Inferior parietal cortex (tissue), 1 donor: ENCODE measurements around the gene INTS6.
"Not testable (repeated sequence)": the region's sequence is repeated elsewhere in the genome, so short reads cannot be mapped to it uniquely, and the experiment has no call there.

Experiments used
- DNase-seq: peaks from one replicate; pipeline ENCODE4 v3.0.0-alpha.2; 2016; ENCODE audit errors: extremely low spot score

Gene INTS6

GRCh38 chr13:51453959-51454703 lies 1.3 kb upstream of the INTS6 start:
- DNase-seq, result no peak

DNA sequence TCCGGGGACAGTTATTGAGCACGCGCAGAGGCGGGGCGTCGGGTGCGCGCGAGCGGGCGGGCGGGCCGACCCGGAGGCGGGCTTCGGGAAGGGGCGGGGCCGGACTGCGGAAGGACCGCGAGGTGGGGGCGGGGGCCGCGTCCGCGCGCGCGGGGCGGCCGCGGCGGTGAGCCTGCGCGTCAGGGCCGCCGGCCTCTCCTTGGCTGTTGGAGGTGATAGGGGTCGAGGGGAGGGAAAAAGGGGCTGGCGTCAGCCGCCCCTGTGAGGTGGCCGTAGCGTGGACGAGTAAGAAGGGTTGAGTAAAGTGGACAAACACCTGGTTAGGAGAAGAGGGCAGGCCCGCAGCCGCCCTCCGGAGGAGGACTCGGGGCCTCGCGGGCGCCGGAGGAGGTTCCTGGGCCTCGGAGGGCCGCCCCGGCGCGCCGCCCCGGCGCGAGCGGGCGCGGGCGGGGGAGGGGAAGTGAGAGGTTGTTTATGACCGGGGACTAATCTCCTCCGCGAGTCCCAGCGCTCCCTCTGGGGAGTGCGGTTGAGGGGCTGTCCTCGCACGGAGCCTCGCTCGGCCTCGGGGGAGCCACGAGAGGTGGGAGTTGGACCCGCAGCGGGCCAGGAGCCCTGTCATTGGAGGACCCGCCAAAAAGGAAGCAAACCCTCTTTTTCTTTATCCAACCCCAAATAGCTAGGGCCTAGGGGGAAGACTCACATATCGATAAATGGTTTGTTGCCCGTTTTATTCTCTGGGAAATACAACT lies 547 bp upstream of the INTS6 start:
- DNase-seq, result peak; percentile 72

DNA sequence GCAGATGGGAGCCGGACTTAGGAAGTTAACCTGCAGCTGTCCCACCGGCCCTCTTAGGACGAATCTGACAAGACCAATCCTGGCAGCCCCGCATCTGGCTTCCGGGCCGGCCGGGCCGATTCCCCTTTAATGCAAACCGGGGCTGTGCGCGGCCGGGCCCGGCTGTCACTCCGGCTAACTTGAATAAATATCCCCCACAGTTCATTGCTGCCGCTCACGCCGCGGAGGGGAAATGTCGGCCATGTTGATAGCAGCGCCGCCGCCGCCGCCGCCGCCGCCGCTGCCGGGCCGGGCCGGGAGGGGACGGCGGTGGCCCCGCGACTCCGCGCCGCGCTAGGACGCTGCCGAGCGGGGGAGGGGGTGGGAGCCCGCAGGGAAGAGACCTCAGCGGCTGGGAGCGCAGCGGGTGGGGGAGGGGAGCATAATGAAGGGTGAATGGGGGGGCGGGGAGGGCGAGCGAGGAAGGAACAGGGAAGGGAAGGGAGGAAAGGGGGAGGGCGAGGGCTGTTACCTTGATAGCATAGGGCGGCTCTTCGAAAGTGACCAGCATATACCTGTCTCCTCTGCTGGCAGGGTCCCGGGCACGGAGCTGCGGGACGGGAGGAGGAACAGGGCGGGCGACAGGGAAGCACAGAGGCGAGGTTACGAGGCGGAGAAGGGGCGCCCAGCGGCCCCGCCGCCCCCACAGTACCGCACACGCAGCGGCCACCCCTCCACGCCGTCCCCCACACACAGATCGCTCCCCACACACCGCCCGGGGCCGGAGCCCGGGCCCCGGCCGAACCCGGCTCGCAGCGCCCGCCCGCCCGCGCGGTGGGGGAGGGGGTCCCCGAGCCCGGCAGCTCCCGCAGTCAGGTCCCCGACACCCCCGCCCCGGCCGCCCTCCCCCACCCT lies 1.1 kb downstream of the INTS6 start:
- DNase-seq, result peak; percentile 39

DNA sequence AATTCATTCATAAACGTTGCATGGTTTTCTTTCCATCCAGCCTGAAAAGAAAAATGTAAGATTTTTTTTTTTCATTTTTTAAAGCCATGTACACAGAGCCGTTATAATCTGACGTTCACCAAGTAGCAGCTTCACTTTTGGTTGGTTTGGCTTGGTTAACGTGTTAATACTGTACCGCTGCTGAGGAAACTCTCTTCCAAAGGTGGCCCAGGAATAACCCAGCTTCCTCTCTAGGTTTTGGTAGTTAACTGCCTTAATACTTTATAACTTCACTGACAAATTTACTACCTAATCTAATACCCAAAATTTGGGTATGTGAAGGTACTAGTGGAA lies 1.7 kb downstream of the INTS6 start:
- peak; percentile 60 for DNase-seq

- DNase-seq, result no peak
Observed at GRCh38 chr13:51449018-51449417, 3.8 kb downstream of the INTS6 start.

- DNase-seq, result peak; percentile 47
Observed at GRCh38 chr13:51444922-51445321, 7.9 kb downstream of the INTS6 start.

DNA sequence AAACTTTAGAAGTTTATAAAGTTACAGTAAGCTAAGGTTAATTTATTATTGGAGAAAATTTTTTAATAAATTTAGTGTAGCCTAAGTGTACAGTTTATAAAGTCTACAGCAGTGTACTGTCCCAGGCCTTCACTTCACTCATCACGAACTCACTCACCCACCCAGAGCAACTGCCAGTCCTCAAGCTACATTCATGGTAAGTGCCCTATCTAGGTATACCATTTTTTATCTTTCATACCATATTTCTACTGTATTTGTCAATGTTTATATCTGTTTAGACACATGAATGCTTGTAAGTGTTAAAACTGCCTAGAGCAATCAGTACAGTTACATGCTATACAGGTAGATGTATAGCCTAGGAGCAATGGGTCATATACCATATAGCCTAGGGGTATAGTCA lies 12.5 kb downstream of the INTS6 start:
- no peak for DNase-seq

DNA sequence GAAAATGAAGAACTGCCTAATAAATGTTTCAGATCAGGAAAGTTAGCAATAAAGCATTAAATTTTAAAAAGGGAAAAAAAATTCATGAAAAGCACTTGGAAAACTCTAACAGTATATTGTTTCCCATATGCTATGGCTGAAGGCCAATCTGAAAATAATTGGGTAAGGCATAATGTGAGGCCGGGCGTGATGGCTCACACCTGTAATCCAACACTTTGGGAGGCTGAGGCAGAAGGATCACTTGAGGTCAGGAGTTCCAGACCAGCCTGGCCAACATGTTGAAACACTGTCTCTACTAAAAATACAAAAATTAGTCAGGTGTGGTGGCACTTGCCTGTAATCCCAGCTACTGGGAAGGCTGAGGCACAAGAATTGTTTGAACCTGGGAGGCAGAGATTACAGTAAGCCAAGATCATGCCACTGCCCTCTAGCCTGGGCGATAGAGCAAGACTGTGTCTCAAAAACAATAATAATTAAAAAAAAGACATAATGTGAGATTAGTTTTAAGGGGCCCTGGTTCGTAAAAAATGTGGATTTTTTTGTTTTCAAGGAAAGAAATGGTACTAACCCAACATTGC lies 15.2 kb downstream of the INTS6 start:
- DNase-seq, result no peak

- DNase-seq, result no peak
Observed at GRCh38 chr13:51435002-51435578, 17.7 kb downstream of the INTS6 start.

GRCh38 chr13:51432576-51432975 lies 20.3 kb downstream of the INTS6 start:
- no peak for DNase-seq

DNA sequence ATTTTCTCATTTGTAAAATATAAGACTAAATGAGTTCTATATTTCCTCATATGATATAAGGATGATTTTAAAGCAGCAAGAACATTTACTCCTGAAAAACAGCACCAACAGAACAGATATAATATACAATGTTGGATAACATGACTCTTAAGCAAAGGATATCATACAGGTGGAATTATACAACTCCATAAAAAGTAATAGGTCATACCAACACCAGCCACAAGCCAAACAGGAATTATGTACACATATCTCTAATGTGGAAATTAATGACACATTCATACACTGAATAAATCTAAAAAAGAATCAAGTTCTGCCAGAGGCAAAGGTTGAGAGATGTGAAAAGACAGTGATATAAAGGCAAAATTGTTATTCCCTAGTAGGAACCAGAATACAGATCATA lies 25.9 kb downstream of the INTS6 start:
- DNase-seq, result no peak

DNA sequence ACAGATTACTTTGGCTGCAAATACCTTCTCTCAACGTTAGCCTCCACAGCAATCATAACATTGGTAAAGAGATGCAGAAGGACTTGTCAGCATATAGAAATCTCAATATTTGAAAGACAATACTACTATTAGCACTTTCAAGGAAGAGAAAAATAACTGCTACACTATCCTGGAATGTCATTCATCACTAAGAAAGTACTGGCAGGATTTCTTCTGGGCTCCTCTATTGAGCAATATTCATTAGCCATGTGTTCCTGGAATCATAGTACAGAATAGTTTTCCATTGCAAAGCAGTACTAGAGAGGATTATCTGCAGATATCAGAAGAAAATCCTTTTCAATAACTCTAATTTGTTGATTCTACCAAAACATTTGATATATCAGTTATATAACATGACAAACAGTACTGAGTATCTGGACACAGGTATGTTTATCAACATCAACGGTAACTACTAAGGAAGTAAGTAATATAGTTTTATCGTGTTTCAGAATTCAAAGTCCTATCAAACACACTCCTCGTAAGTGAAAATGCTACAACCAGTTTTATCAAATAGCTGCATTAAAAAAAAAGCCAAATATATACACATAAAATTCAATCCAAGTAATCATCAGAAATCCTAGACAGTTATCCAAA lies 27.3 kb downstream of the INTS6 start:
- no peak for DNase-seq

GRCh38 chr13:51423766-51424165 lies 29.1 kb downstream of the INTS6 start:
- no peak for DNase-seq

DNA sequence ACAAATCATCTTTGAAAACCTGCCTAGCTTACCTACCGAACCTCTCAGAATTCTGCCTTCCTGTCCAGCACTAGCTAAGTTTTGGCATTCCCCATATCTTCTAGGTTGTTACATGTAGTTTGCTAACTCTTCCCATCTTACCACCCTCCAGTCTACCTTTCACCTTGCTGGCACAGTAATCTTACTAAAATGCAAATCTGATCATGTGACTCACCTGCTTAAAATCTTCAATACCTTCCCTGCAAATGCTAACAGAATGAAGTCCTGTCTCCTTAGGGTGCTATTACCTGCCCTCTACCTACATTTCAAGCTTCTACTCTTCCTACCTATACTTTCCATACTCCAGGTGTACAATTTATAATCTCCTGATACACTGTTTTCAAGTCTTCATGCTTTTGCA lies 30.4 kb downstream of the INTS6 start:
- no peak for DNase-seq

DNA sequence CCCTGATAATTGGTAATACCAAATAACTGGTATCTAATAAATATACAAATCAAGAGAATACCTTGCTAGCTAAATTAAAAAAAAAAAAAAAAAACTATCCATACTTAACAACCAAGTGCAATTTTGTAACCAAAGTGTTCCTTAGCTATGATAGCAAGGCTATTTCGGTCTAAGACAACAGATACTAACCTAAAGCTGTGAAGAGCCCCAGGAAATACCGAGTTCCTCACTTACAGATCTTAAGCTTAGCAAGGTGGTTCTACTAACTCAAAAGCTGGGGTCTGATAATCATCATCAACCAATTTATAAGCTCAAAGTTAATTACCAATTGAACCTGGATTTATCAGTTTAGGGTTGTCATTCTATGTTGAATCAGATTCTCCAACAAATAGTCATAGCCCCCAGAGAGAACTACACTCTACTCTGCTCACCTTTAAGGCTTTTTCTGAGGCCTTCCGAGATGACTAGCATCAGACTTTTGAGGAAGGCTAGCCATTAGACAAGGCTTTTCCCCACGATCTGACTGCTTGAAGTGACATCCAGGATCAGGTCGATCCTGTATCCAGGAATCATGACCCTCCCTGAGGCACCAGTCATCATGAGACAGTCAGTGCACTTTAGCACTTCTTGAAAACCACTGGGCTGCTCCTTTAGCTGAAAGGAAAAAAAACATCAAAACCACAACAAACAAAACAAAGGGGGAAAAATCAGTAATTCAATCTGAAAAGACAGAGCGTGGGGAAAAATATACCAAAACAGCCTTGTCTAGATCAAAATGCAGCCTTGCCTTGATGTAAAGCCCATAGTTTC lies 31.9 kb downstream of the INTS6 start:
- no peak for DNase-seq

- no peak for DNase-seq
Observed at GRCh38 chr13:51419001-51419636, 33.7 kb downstream of the INTS6 start.

DNA sequence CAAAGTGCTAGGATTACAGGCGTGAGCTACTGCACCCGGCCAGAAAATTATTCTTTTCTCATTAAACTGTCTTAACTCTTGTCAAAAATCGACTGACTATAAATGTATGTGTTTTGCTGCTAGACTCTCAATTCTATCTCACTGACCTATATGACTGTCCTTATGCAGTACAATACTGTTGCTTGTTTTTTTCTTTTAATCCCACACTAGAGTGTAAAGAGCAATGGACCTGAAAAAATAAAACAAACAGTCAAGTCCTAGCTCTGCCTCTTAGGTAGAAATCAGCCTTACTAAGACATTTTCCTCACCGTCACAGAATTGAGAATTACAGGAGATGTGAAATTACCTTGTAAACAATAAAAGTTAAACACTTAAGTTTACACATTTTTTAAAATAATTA lies 35.1 kb downstream of the INTS6 start:
- DNase-seq, result no peak

- no peak for DNase-seq
Observed at GRCh38 chr13:51416107-51416506, 36.7 kb downstream of the INTS6 start.

GRCh38 chr13:51415339-51415738 lies 37.5 kb downstream of the INTS6 start:
- not testable (repeated sequence) for DNase-seq

GRCh38 chr13:51412431-51412830 lies 40.4 kb downstream of the INTS6 start:
- DNase-seq, result no peak
